ENCODE results near the gene PIK3C2G.
A peak's percentile ranks its signal among the peaks of the same experiment; 100 is the strongest.

The PIK3C2G gene

DNA sequence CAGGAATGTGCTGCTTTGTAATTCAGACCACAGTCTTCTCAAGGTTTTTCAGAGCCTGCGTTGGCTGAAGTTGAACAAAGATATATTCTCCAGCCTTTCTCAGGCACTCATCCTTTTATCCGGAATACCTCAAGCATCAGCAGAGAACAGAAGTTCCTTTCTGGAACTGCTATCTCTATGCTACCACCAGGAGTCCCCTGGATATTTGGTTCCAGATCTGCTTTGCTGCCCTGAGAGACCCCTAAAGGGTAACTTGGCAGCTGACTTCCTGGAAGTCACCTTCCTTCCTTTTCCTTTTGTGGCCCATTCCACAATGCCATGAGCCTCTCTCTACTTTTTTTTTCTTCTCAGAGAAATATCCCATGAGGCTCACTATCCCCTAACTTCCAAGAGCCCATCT lies 288.3 kb downstream of the PIK3C2G start:
- TF ChIP-seq, protein P1, sequence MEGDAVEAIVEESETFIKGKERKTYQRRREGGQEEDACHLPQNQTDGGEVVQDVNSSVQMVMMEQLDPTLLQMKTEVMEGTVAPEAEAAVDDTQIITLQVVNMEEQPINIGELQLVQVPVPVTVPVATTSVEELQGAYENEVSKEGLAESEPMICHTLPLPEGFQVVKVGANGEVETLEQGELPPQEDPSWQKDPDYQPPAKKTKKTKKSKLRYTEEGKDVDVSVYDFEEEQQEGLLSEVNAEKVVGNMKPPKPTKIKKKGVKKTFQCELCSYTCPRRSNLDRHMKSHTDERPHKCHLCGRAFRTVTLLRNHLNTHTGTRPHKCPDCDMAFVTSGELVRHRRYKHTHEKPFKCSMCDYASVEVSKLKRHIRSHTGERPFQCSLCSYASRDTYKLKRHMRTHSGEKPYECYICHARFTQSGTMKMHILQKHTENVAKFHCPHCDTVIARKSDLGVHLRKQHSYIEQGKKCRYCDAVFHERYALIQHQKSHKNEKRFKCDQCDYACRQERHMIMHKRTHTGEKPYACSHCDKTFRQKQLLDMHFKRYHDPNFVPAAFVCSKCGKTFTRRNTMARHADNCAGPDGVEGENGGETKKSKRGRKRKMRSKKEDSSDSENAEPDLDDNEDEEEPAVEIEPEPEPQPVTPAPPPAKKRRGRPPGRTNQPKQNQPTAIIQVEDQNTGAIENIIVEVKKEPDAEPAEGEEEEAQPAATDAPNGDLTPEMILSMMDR (IDR thresholded peaks at IDR 0.05; ENCODE audit: low read depth, low read length, missing control alignments): peak; percentile 32
- DNase-seq (ENCODE audit: low read depth): no peak
- no peak overlapping the region for H3K4me3 ChIP-seq (ENCODE audit: low read depth, low read length)
- in situ Hi-C loops (cut with HindIII; ENCODE audit: low sequenced_read_pairs): no loop called here

- no peak overlapping the region for H3K4me3 ChIP-seq (ENCODE audit: low read depth, low read length)
- DNase-seq (ENCODE audit: low read depth): no peak
- TF ChIP-seq, protein P1 (IDR thresholded peaks at IDR 0.05; ENCODE audit: low read depth, low read length, missing control alignments): no peak
- in situ Hi-C loops (cut with HindIII; ENCODE audit: low sequenced_read_pairs): no loop called here
Measured at GRCh38 chr12:18551106-18551505, 289.8 kb downstream of the PIK3C2G start.

DNA sequence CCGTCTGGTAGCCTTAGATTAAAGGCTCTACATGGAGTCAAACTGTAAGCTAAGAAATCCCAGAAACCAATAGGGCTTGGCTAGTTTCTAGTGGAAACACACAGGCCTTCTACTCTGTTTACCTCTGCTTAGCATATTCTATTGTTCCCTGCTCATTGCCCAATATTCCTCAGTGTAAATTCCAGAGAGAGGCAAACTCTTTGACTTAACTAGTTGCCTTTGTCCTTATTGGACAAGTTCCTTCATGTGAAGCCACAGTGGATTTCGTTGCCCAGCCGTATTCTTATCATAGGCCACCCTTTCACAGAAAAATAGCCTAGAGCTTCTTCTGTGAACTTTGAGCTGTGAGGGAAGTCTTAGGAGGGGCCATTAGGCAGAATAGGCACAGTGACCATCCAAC lies 290.4 kb downstream of the PIK3C2G start:
- in situ Hi-C loops (cut with HindIII; ENCODE audit: low sequenced_read_pairs): no loop called here
- TF ChIP-seq, protein P1 (IDR thresholded peaks at IDR 0.05; ENCODE audit: low read depth, low read length, missing control alignments): no peak
- H3K4me3 ChIP-seq (ENCODE audit: low read depth, low read length): no peak overlapping the region
- no peak for DNase-seq (ENCODE audit: low read depth)

DNA sequence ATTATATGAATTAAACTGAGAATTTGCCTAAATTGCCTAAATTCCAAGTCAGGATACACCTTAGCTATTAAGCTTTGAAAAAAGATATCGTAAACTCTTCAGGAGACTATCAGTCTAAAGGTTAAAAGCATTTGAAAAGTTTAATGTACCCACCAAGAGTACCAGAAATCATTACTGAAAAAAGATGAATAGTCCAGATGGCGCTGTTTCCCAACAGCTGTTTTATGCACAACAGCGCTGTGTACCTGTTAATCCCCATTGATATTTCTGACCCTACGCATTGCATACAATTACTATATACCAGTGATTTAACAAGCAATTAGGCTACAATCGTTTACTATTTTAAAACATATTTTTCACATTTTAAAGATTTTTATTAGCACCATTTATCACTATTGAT lies 291.5 kb downstream of the PIK3C2G start:
- TF ChIP-seq, protein P1 (IDR thresholded peaks at IDR 0.05; ENCODE audit: low read depth, low read length, missing control alignments): no peak
- no peak overlapping the region for H3K4me3 ChIP-seq (ENCODE audit: low read depth, low read length)
- in situ Hi-C loops (cut with HindIII; ENCODE audit: low sequenced_read_pairs): no loop called here
- no peak for DNase-seq (ENCODE audit: low read depth)

DNA sequence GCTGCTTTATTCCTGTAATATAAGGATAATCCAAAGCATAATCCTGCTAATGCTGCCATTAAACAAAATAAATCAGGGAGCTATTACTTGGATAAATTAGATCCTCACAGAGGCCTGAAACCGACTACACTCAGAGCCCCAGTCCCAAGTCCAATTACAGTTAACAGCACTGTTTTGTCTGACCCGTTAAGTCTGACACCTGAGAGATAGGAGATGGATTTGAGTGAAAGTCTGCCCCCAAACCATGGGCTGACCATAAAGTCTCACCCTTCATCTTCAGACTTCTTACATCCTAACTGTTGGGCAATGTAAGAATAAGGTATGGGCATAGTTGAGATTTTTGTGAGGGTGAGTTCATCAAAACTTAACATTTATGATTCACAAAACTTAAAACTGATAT lies 294.8 kb downstream of the PIK3C2G start:
- TF ChIP-seq, protein P1 (IDR thresholded peaks at IDR 0.05; ENCODE audit: low read depth, low read length, missing control alignments): no peak
- no peak for DNase-seq (ENCODE audit: low read depth)
- no peak overlapping the region for H3K4me3 ChIP-seq (ENCODE audit: low read depth, low read length)
- in situ Hi-C loops (cut with HindIII; ENCODE audit: low sequenced_read_pairs): no loop called here

- in situ Hi-C loops (cut with HindIII; ENCODE audit: low sequenced_read_pairs): no loop called here
- H3K4me3 ChIP-seq (ENCODE audit: low read depth, low read length): no peak overlapping the region
- TF ChIP-seq, protein P1 (IDR thresholded peaks at IDR 0.05; ENCODE audit: low read depth, low read length, missing control alignments): no peak
- DNase-seq (ENCODE audit: low read depth): no peak
Measured at GRCh38 chr12:18559242-18559641, 297.9 kb downstream of the PIK3C2G start.

DNA sequence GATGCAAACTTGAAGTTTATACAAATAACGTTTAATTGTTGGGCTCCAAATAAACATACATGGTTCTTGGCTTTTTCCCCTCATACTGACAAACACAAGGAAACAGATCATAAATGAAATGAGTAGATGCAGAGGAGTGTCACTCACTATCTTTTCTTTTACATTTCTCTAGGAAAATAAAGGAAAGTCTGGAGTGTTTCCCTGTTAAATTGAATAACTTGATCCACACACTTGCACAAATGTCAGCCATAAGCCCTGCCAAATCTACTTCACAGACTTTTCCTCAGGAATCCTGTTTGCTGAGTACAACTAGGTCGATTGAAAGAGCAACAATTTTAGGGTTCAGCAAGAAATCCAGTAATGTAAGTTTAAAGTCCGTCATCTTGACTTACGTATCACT lies 301.2 kb downstream of the PIK3C2G start:
- DNase-seq (ENCODE audit: low read depth): no peak
- in situ Hi-C loops (cut with HindIII; ENCODE audit: low sequenced_read_pairs): no loop called here
- TF ChIP-seq, protein P1 (IDR thresholded peaks at IDR 0.05; ENCODE audit: low read depth, low read length, missing control alignments): no peak
- no peak overlapping the region for H3K4me3 ChIP-seq (ENCODE audit: low read depth, low read length)

All from astrocyte of the cerebellum (primary cell).